WI38 (cell line): Measurements from ENCODE around the gene GPR82.
"Not testable (repeated sequence)": the region's sequence is repeated elsewhere in the genome, so short reads cannot be mapped to it uniquely, and the experiment has no call there.

ENCODE experiments used
- H3K4me3 ChIP-seq: 2 replicates; pipeline ENCODE4 v1.5.1; 2011; ENCODE audit warnings: low read depth, mild to moderate bottlenecking, control low read depth, low read length
- CTCF ChIP-seq: IDR thresholded peaks from 2 replicates; pipeline ENCODE4 v1.5.1; 2012; ENCODE audit warnings: low read depth, mild to moderate bottlenecking, control low read depth, low read length

The GPR82 gene

GRCh38 chrX:41707218-41707617 lies 16.8 kb upstream of the GPR82 start:
- H3K4me3 ChIP-seq: no peak overlapping the region
- no peak for TF ChIP-seq CTCF

GRCh38 chrX:41708486-41708885 lies 15.5 kb upstream of the GPR82 start:
- H3K4me3 ChIP-seq: no peak overlapping the region
- no peak for TF ChIP-seq CTCF

- no peak overlapping the region for H3K4me3 ChIP-seq
- TF ChIP-seq CTCF: no peak
Measured at GRCh38 chrX:41711021-41711667, 12.8 kb upstream of the GPR82 start.

GRCh38 chrX:41716222-41716621 lies 7.8 kb upstream of the GPR82 start:
- TF ChIP-seq CTCF: no peak
- no peak overlapping the region for H3K4me3 ChIP-seq

GRCh38 chrX:41716767-41717473 lies 7.1 kb upstream of the GPR82 start:
- no peak overlapping the region for H3K4me3 ChIP-seq
- TF ChIP-seq CTCF: no peak

- TF ChIP-seq CTCF: no peak
- H3K4me3 ChIP-seq: no peak overlapping the region
Measured at GRCh38 chrX:41718481-41719235, 5.3 kb upstream of the GPR82 start.

GRCh38 chrX:41719610-41720009 lies 4.4 kb upstream of the GPR82 start:
- H3K4me3 ChIP-seq: not testable (repeated sequence)
